HG03342 (cell line): Measurements from ENCODE around the gene CDIP1.
"Not testable (repeated sequence)": the region's sequence is repeated elsewhere in the genome, so short reads cannot be mapped to it uniquely, and the experiment has no call there.

Experiments
- ATAC-seq: cut with Tn5 transposase; IDR thresholded peaks from one replicate; pipeline ENCODE4 v1.9.1; 2021; ENCODE audit warnings: mild to moderate bottlenecking, moderate library complexity; ENCODE audit not compliant: unreplicated experiment

CDIP1 gene

GRCh38 chr16:4538350-4539235, at the start of gene CDIP1:
CDIP1 (minus strand) TSS chr16:4538773; CDS start chr16:4514130, 24,643 bp downstream.
- ATAC-seq, result peak; percentile 69

GRCh38 chr16:4586291-4586690, 47.7 kb upstream of the CDIP1 start:
- ATAC-seq, result no peak

GRCh38 chr16:4583906-4584305, 45.3 kb upstream of the CDIP1 start:
- ATAC-seq, result no peak

- no peak for ATAC-seq
These were observed 41.7 kb upstream of the CDIP1 start for GRCh38 chr16:4580250-4580649.

GRCh38 chr16:4578961-4579530, 40.5 kb upstream of the CDIP1 start:
- no peak for ATAC-seq

- ATAC-seq, result no peak
These were observed 37.4 kb upstream of the CDIP1 start for GRCh38 chr16:4576008-4576407.

GRCh38 chr16:4574919-4575705, 36.5 kb upstream of the CDIP1 start:
- ATAC-seq, result no peak

- not testable (repeated sequence) for ATAC-seq
These were observed 35.4 kb upstream of the CDIP1 start for GRCh38 chr16:4573926-4574325.

- ATAC-seq, result no peak
These were observed 34.1 kb upstream of the CDIP1 start for GRCh38 chr16:4572715-4573114.

- no peak for ATAC-seq
These were observed 32.2 kb upstream of the CDIP1 start for GRCh38 chr16:4570688-4571321.

GRCh38 chr16:4570086-4570485, 31.5 kb upstream of the CDIP1 start:
- ATAC-seq, result no peak

- ATAC-seq, result no peak
These were observed 27.6 kb upstream of the CDIP1 start for GRCh38 chr16:4566144-4566543.

GRCh38 chr16:4564661-4565267, 26.2 kb upstream of the CDIP1 start:
- no peak for ATAC-seq

- no peak for ATAC-seq
These were observed 23.0 kb upstream of the CDIP1 start for GRCh38 chr16:4561596-4561995.

- no peak for ATAC-seq
These were observed 19.4 kb upstream of the CDIP1 start for GRCh38 chr16:4557973-4558372.

- no peak for ATAC-seq
These were observed 18.0 kb upstream of the CDIP1 start for GRCh38 chr16:4556580-4556979.

GRCh38 chr16:4556112-4556511, 17.5 kb upstream of the CDIP1 start, which contains the start of gene C16orf96:
C16orf96 (plus strand) TSS chr16:4556340; CDS start chr16:4556490, 150 bp downstream.
- ATAC-seq, result no peak

- no peak for ATAC-seq
These were observed 14.0 kb upstream of the CDIP1 start for GRCh38 chr16:4552541-4552940.

- ATAC-seq, result no peak
These were observed 12.0 kb upstream of the CDIP1 start for GRCh38 chr16:4550591-4550990.

- no peak for ATAC-seq
These were observed 9.6 kb upstream of the CDIP1 start for GRCh38 chr16:4548124-4548523.

GRCh38 chr16:4544473-4544872, 5.9 kb upstream of the CDIP1 start:
- ATAC-seq, result no peak
